ENCODE results near the gene PAX1.

The PAX1 gene

GRCh38 chr20:21682521-21682954 lies 22.9 kb upstream of the PAX1 start:
- no peak overlapping the region for H3K4me3 ChIP-seq (ENCODE audit: low read depth, low read length)
- peaks cover 49% of the 10 kb centered on the region for H3K27me3 ChIP-seq (ENCODE audit: insufficient read depth, low read depth, severe bottlenecking)
- no peak overlapping the region for H3K27ac ChIP-seq
- TF ChIP-seq, protein P1, sequence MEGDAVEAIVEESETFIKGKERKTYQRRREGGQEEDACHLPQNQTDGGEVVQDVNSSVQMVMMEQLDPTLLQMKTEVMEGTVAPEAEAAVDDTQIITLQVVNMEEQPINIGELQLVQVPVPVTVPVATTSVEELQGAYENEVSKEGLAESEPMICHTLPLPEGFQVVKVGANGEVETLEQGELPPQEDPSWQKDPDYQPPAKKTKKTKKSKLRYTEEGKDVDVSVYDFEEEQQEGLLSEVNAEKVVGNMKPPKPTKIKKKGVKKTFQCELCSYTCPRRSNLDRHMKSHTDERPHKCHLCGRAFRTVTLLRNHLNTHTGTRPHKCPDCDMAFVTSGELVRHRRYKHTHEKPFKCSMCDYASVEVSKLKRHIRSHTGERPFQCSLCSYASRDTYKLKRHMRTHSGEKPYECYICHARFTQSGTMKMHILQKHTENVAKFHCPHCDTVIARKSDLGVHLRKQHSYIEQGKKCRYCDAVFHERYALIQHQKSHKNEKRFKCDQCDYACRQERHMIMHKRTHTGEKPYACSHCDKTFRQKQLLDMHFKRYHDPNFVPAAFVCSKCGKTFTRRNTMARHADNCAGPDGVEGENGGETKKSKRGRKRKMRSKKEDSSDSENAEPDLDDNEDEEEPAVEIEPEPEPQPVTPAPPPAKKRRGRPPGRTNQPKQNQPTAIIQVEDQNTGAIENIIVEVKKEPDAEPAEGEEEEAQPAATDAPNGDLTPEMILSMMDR (IDR thresholded peaks at IDR 0.05; ENCODE audit: low read depth, low read length): no peak
- H3K36me3 ChIP-seq: no peaks in the 10 kb centered on the region
- no peak for DNase-seq
- H3K9me3 ChIP-seq (ENCODE audit: severe bottlenecking): no peaks in the 10 kb centered on the region

DNA sequence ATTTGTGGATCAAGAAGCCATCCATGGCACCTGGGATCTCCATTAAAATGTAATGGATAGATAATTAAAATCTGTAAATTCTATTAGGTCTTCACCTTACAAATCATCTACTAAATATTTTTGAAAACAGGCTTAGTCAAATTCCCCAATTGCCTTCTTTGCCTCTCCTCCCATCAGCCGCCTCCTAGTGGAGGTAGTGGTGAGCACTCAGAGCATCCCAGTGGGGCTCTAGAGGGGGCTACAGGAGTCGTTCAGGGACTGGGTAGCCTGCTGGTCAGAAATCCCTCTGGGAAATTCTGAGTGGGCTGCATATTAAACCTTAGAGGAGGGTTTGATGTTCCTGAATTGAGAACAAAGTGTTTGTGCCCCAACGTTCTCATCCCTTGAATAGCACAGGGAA lies 20.8 kb upstream of the PAX1 start:
- DNase-seq: no peak
- TF ChIP-seq, protein P1 (IDR thresholded peaks at IDR 0.05; ENCODE audit: low read depth, low read length): no peak

GRCh38 chr20:21685981-21686380 lies 19.5 kb upstream of the PAX1 start:
- Histone ChIP-seq H3K4me3 (ENCODE audit: low read depth, low read length) (no peak overlapping the region), H3K27ac (no peak overlapping the region), H3K9me3 (ENCODE audit: severe bottlenecking) (no peaks in the 10 kb centered on the region), H3K36me3 (no peaks in the 10 kb centered on the region), H3K27me3 (ENCODE audit: insufficient read depth, low read depth, severe bottlenecking) (peaks cover 72% of the 10 kb centered on the region)
- no peak for DNase-seq
- TF ChIP-seq, protein P1 (IDR thresholded peaks at IDR 0.05; ENCODE audit: low read depth, low read length): no peak

More for the DNA sequence above, 20.8 kb upstream of the PAX1 start:
- Histone ChIP-seq H3K27ac (no peak overlapping the region), H3K4me3 (ENCODE audit: low read depth, low read length) (no peak overlapping the region), H3K27me3 (ENCODE audit: insufficient read depth, low read depth, severe bottlenecking) (peaks cover 63% of the 10 kb centered on the region), H3K36me3 (no peaks in the 10 kb centered on the region), H3K9me3 (ENCODE audit: severe bottlenecking) (no peaks in the 10 kb centered on the region)

GRCh38 chr20:21693322-21693721 lies 12.1 kb upstream of the PAX1 start:
- Histone ChIP-seq H3K4me3 (ENCODE audit: low read depth, low read length) (no peak overlapping the region), H3K27me3 (ENCODE audit: insufficient read depth, low read depth, severe bottlenecking) (peaks cover 83% of the 10 kb centered on the region), H3K27ac (no peak overlapping the region), H3K36me3 (no peaks in the 10 kb centered on the region), H3K9me3 (ENCODE audit: severe bottlenecking) (no peaks in the 10 kb centered on the region)
- DNase-seq: no peak
- TF ChIP-seq, protein P1 (IDR thresholded peaks at IDR 0.05; ENCODE audit: low read depth, low read length): peak; percentile 36; the same call in 1 of the 2 replicates

DNA sequence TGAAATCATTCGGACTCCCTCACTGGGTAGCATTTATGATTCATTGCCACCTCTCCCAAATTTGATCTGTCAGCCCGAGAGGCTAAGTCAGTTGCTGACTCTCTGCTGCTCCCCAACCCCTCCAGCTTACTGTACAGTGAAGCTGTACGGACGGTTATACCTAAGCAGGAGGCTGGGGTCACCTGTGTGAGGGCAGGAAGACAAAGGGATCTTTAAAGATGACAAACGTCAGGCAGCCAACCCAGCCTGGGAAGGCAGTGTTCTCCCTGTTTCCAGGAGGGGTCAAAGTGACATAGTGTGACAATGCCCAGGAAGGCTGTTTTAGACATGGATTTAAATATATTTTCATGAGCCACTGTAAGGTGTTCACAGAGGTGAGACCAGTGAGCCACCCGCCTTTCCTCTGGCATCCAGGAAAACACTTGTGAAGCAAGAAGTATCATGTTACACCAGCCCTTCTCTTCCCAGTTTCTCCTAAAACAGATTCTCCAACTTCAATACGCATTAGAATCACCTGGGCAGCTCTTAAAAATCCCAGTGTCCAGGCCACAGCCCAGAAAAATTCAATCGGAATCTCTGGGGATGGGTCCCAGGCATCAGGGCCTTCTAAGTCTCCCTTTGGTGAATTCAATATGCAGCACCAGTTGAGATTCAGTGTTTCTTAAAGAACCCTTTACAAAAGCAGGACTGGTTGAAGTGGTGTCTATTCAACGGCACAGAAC lies 6.8 kb upstream of the PAX1 start:
- TF ChIP-seq, protein P1 (IDR thresholded peaks at IDR 0.05; ENCODE audit: low read depth, low read length): no peak
- Histone ChIP-seq H3K4me3 (ENCODE audit: low read depth, low read length) (no peak overlapping the region), H3K36me3 (no peaks in the 10 kb centered on the region), H3K27ac (no peak overlapping the region), H3K27me3 (ENCODE audit: insufficient read depth, low read depth, severe bottlenecking) (peaks cover 87% of the 10 kb centered on the region), H3K9me3 (ENCODE audit: severe bottlenecking) (no peaks in the 10 kb centered on the region)
- DNase-seq: no peak

DNA sequence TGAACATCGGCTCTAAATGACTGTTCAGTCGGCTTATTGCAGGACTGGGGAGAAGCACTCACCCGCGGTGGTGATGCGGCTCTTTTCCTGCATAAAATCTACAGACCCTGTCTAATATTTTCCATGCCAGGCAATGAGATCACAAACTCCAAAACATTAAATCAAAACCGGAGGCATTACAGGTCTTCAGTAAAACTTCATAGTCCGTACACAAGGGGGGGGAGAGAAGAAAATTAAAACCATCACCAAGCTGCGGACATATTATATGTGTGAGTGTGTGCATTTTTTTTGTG lies 6.3 kb upstream of the PAX1 start:
- DNase-seq: no peak
- TF ChIP-seq, protein P1 (IDR thresholded peaks at IDR 0.05; ENCODE audit: low read depth, low read length): no peak
- H3K9me3 ChIP-seq (ENCODE audit: severe bottlenecking): peaks cover 2% of the 10 kb centered on the region
- no peaks in the 10 kb centered on the region for H3K36me3 ChIP-seq
- no peak overlapping the region for H3K4me3 ChIP-seq (ENCODE audit: low read depth, low read length)
- H3K27ac ChIP-seq: no peak overlapping the region
- peaks cover 87% of the 10 kb centered on the region for H3K27me3 ChIP-seq (ENCODE audit: insufficient read depth, low read depth, severe bottlenecking)

Measured in WERI-Rb-1 (cell line).